ENCODE results near the gene CHD8.
"Not testable (repeated sequence)": the region's sequence is repeated elsewhere in the genome, so short reads cannot be mapped to it uniquely, and the experiment has no call there.

CHD8 gene

GRCh38 chr14:21379338-21379737 lies 76.6 kb downstream of the CHD8 start:
- in situ Hi-C loops (cut with MboI; ENCODE audit: low sequenced_read_pairs): no loop called here

GRCh38 chr14:21373980-21374379 lies 81.9 kb downstream of the CHD8 start:
- in situ Hi-C loops (cut with MboI; ENCODE audit: low sequenced_read_pairs): no loop called here

GRCh38 chr14:21372814-21373213 lies 83.1 kb downstream of the CHD8 start:
- in situ Hi-C loops (cut with MboI; ENCODE audit: low sequenced_read_pairs): not testable (repeated sequence)

GRCh38 chr14:21369949-21370679 lies 85.8 kb downstream of the CHD8 start:
- in situ Hi-C loops (cut with MboI; ENCODE audit: low sequenced_read_pairs): no loop called here

- in situ Hi-C loops (cut with MboI; ENCODE audit: low sequenced_read_pairs): no loop called here
Observed at GRCh38 chr14:21367582-21368144, 88.3 kb downstream of the CHD8 start.

- in situ Hi-C loops (cut with MboI; ENCODE audit: low sequenced_read_pairs): no loop called here
Observed at GRCh38 chr14:21356511-21356910, 99.4 kb downstream of the CHD8 start.

- in situ Hi-C loops (cut with MboI; ENCODE audit: low sequenced_read_pairs): no loop called here
Observed at GRCh38 chr14:21352587-21352986, 103.3 kb downstream of the CHD8 start.

GRCh38 chr14:21350539-21350938 lies 105.4 kb downstream of the CHD8 start:
- in situ Hi-C loops (cut with MboI; ENCODE audit: low sequenced_read_pairs): no loop called here

- in situ Hi-C loops (cut with MboI; ENCODE audit: low sequenced_read_pairs): no loop called here
Observed at GRCh38 chr14:21347201-21347600, 108.7 kb downstream of the CHD8 start.

GRCh38 chr14:21346532-21347135 lies 109.3 kb downstream of the CHD8 start:
- in situ Hi-C loops (cut with MboI; ENCODE audit: low sequenced_read_pairs): no loop called here

- in situ Hi-C loops (cut with MboI; ENCODE audit: low sequenced_read_pairs): no loop called here
Observed at GRCh38 chr14:21343035-21343794, 112.7 kb downstream of the CHD8 start.

Measured in HL-60/S4 treated with retinoic acid at 250 ng/mL for 4 days and 3 days (cell line).